Upper lobe of left lung (tissue), 6 donors: ENCODE measurements around the gene SMTNL2. TPM values are rescaled to one million over a fixed set of nuclear protein-coding genes. Genes with fewer than 3 reads are reported as not detected.
"Not testable (repeated sequence)": the region's sequence is repeated elsewhere in the genome, so short reads cannot be mapped to it uniquely, and the experiment has no call there.

Source experiments
- ATAC-seq, 2 donors: fragments of 200-7000 bp; cut with Tn5 transposase; one replicate each; pipeline ENCODE4 v1.9.1; 2022; ENCODE audit warnings: mild to moderate bottlenecking in 2 of 2, moderate library complexity in 2 of 2; ENCODE audit not compliant: low FRiP score in 2 of 2
- DNase-seq, 2 donors: peaks; one replicate each; pipeline ENCODE4 v3.0.0-alpha.2; 2019 to 2020
- H3K27ac ChIP-seq, 4 donors: fragments of 200-600 bp; sonication (generic); one replicate each; pipeline ENCODE4 v1.5.1; 2016 to 2019
- H3K27me3 ChIP-seq, 4 donors: fragments of 200-600 bp; sonication (generic); one replicate each; pipeline ENCODE4 v1.5.1; 2017 to 2019
- H3K36me3 ChIP-seq, 4 donors: fragments of 200-600 bp; sonication (generic); one replicate each; pipeline ENCODE4 v1.5.1; 2016 to 2019
- H3K4me1 ChIP-seq, 4 donors: fragments of 200-600 bp; sonication (generic); one replicate each; pipeline ENCODE4 v1.5.1; 2018 to 2019
- H3K4me3 ChIP-seq, 4 donors: fragments of 200-600 bp; sonication (generic); one replicate each; pipeline ENCODE4 v1.5.1; 2017 to 2019; ENCODE audit warnings: mild to moderate bottlenecking in 2 of 4, moderate library complexity in 1 of 4
- H3K9me3 ChIP-seq, 4 donors: fragments of 200-600 bp; sonication (generic); one replicate each; pipeline ENCODE4 v1.5.1; 2018 to 2019
- CTCF ChIP-seq, 6 experiments: fragments of 450-650 bp in 4 of 6; fragments of 200-600 bp in 2 of 6; sonication (generic) in 2 of 6; IDR thresholded peaks; one replicate each; pipeline ENCODE4 v1.5.1; 2016 to 2019; ENCODE audit warnings: antibody characterized with exemption in 6 of 6
- EP300 ChIP-seq, 4 donors: sonication (generic); formaldehyde crosslinking; IDR thresholded peaks; one replicate each; pipeline ENCODE4 v1.5.1; 2017; ENCODE audit warnings: antibody characterized with exemption in 4 of 4, control low read depth in 2 of 4
- POLR2A ChIP-seq, 4 donors: fragments of 450-650 bp; IDR thresholded peaks; one replicate each; pipeline ENCODE4 v1.5.1; 2016 to 2017; ENCODE audit warnings: antibody characterized with exemption in 4 of 4, mild to moderate bottlenecking in 2 of 4
- POLR2AphosphoS5 ChIP-seq, 2 donors: sonication (generic); formaldehyde crosslinking; IDR thresholded peaks; one replicate each; pipeline ENCODE4 v1.5.1; 2017; ENCODE audit warnings: antibody characterized with exemption in 2 of 2
- WGBS, 2 donors: methylation state at CpG; one replicate each; pipeline ENCODE4 v1.1.5; 2017 to 2018; 5-methylcytosine and 5-hydroxymethylcytosine counted together
- total RNA-seq, 6 donors: library from RNA; depleted of rRNA in 4 of 6; stranded (reverse); fragments of >200 nt in 4 of 6; gene quantifications; one replicate each; pipeline versions ENCODE4 v1.1.0 to v1.2.1, GENCODE V29; 2016 to 2021
- donor health status: DM: no; HTN: no; CAD: no; lungs with moderate emphysema.
- donor health status: DM: no; HTN: yes; CAD: no; lungs with severe emphysema.

The SMTNL2 gene
- total RNA-seq, 6 donors from 2014 or later = 0.49 to 7.3 (median 3.6) TPM

GRCh38 chr17:4574448-4575045 lies 9.8 kb upstream of the SMTNL2 start:
- TF ChIP-seq POLR2AphosphoS5 (IDR thresholded peaks at IDR 0.05) (no peak), POLR2A (IDR thresholded peaks at IDR 0.05) (no peak), CTCF (IDR thresholded peaks at IDR 0.05) (no peak), EP300 (IDR thresholded peaks at IDR 0.05) (no peak)
- H3K4me1 ChIP-seq = no peaks in the 10 kb centered on the region
- no peaks in the 10 kb centered on the region for H3K36me3 ChIP-seq
- 91 to 93% methylated on average over 7 to 9 of the region's 9 CpGs for WGBS, 2 donors
- H3K9me3 ChIP-seq = no peaks in the 10 kb centered on the region
- H3K4me3 ChIP-seq = no peak overlapping the region
- peak; percentile 21 to 38 for ATAC-seq
- no peak overlapping the region for H3K27ac ChIP-seq
- no peak for DNase-seq
- no peaks in the 10 kb centered on the region for H3K27me3 ChIP-seq

GRCh38 chr17:4576161-4576558 lies 8.2 kb upstream of the SMTNL2 start:
- 80 to 88% methylated on average over 6 of the region's 6 CpGs for WGBS, 2 donors
- Histone ChIP-seq H3K27ac (no peak overlapping the region), H3K27me3 (no peaks in the 10 kb centered on the region), H3K36me3 (no peaks in the 10 kb centered on the region), H3K4me1 (no peaks in the 10 kb centered on the region), H3K4me3 (no peak overlapping the region), H3K9me3 (no peaks in the 10 kb centered on the region)
- ATAC-seq (peak in 1 of 2 donors; percentile 37), DNase-seq (no peak)
- TF ChIP-seq EP300 (IDR thresholded peaks at IDR 0.05) = no peak
- no peak for TF ChIP-seq POLR2A (IDR thresholded peaks at IDR 0.05)

GRCh38 chr17:4576729-4577322 lies 7.5 kb upstream of the SMTNL2 start:
- DNase-seq (peak in 1 of 2 donors; percentile 63), ATAC-seq (no peak)
- Histone ChIP-seq H3K9me3 (no peaks in the 10 kb centered on the region), H3K4me3 (no peak overlapping the region), H3K27me3 (no peaks in the 10 kb centered on the region), H3K36me3 (no peaks in the 10 kb centered on the region), H3K4me1 (no peaks in the 10 kb centered on the region), H3K27ac (no peak overlapping the region)
- 70 to 85% methylated on average over 8 to 18 of the region's 18 CpGs for WGBS, 2 donors
- TF ChIP-seq CTCF (IDR thresholded peaks at IDR 0.05) (no peak), POLR2A (IDR thresholded peaks at IDR 0.05) (no peak), EP300 (IDR thresholded peaks at IDR 0.05) (no peak), POLR2AphosphoS5 (IDR thresholded peaks at IDR 0.05) (no peak)

DNA sequence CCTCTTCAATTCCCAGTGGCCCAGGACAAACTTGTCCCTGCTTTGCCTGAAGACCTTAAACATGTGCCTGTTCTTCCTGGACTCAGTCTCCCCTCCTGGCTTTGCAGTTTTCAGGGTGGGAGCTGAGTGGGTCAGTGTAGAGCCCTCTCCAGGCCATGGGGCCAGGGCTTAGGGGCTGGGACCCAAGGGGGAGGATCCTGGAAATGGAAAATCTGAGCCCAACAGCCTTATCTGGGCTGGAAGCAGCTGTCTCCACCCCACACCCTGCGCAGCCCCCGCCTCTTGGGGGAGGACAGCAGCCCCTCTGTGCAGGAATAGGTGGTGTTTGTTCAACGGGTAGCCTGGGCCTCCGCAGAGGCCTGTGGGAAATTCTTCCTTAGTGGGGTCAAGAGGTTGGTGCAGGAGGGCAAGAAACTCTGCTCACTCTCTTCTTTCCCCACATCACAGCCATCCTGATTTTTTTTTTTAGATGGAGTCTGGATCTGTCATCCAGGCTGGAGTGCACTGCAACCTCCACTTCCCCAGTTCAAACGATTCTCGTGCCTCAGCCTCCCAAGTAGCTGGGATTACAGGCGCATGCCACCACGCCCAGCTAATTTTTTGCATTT lies 6.8 kb upstream of the SMTNL2 start:
- Histone ChIP-seq H3K4me1 (no peaks in the 10 kb centered on the region), H3K36me3 (no peaks in the 10 kb centered on the region), H3K27me3 (no peaks in the 10 kb centered on the region), H3K4me3 (no peak overlapping the region), H3K9me3 (no peaks in the 10 kb centered on the region), H3K27ac (no peak overlapping the region)
- ATAC-seq (peak in 1 of 2 donors; percentile 10), DNase-seq (no peak)
- WGBS, 2 donors = 84 to 86% methylated on average over 6 to 8 of the region's 8 CpGs
- TF ChIP-seq CTCF (IDR thresholded peaks at IDR 0.05) = no peak
- TF ChIP-seq POLR2AphosphoS5 (IDR thresholded peaks at IDR 0.05) = no peak
- no peak for TF ChIP-seq EP300 (IDR thresholded peaks at IDR 0.05)
- TF ChIP-seq POLR2A (IDR thresholded peaks at IDR 0.05) = no peak

- H3K36me3 ChIP-seq, H3K4me3 ChIP-seq, H3K4me1 ChIP-seq, H3K27me3 ChIP-seq, ATAC-seq, H3K27ac ChIP-seq, H3K9me3 ChIP-seq: not testable (repeated sequence)
- 80 to 100% methylated on average over 1 to 2 of the region's 24 CpGs for WGBS, 2 donors
- peak in 1 of 2 donors; percentile 67 for DNase-seq
These were observed 6.0 kb upstream of the SMTNL2 start for GRCh38 chr17:4578349-4578748.
